Liver (tissue), 9 donors: ENCODE measurements around the gene TM9SF1. TPM values are rescaled to one million over a fixed set of nuclear protein-coding genes. Genes with fewer than 3 reads are reported as not detected.

ENCODE experiments used
- DNase-seq: peaks from one replicate; pipeline ENCODE4 v3.0.0-alpha.2; 2017; ENCODE audit warnings: low spot score
- H3K27ac ChIP-seq, 2 donors: one replicate each; pipeline ENCODE4 v1.7.0; 2013; ENCODE audit warnings: inconsistent platforms in 2 of 2, low read length in 2 of 2, control low read depth in 1 of 2, low read depth in 1 of 2, mild to moderate bottlenecking in 1 of 2
- H3K27me3 ChIP-seq, 4 donors: one replicate each; pipeline versions ENCODE4 v1.6.1 to v1.7.0; 2013; ENCODE audit warnings: low read length in 3 of 4, inconsistent platforms in 1 of 4, mild to moderate bottlenecking in 1 of 4, moderate library complexity in 1 of 4; ENCODE audit not compliant: control insufficient read depth in 4 of 4, insufficient read depth in 4 of 4
- H3K36me3 ChIP-seq, 4 donors: one replicate each; pipeline versions ENCODE4 v1.6.1 to v1.7.0; 2013; ENCODE audit warnings: low read length in 3 of 4, mild to moderate bottlenecking in 3 of 4, low read depth in 1 of 4, moderate library complexity in 1 of 4; ENCODE audit not compliant: control insufficient read depth in 4 of 4, insufficient read depth in 3 of 4
- H3K4me1 ChIP-seq, 4 donors: one replicate each; pipeline versions ENCODE4 v1.6.1 to v1.7.0; 2013; ENCODE audit warnings: low read length in 3 of 4, mild to moderate bottlenecking in 3 of 4, moderate library complexity in 1 of 4; ENCODE audit not compliant: control insufficient read depth in 4 of 4, insufficient read depth in 4 of 4
- H3K4me3 ChIP-seq, 3 donors: one replicate each; pipeline versions ENCODE4 v1.6.1 to v1.7.0; 2013; ENCODE audit warnings: low read length in 3 of 3, control low read depth in 1 of 3, low read depth in 1 of 3, mild to moderate bottlenecking in 1 of 3
- H3K9ac ChIP-seq, 2 donors: one replicate each; pipeline ENCODE4 v1.7.0; 2013; ENCODE audit warnings: low read length in 2 of 2, mild to moderate bottlenecking in 2 of 2, moderate library complexity in 2 of 2, control low read depth in 1 of 2, low read depth in 1 of 2
- H3K9me3 ChIP-seq, 4 donors: one replicate each; pipeline versions ENCODE4 v1.6.1 to v1.7.0; 2013; ENCODE audit warnings: low read length in 3 of 4; ENCODE audit not compliant: control insufficient read depth in 4 of 4
- FOXA1 ChIP-seq: IDR thresholded peaks from 2 replicates; pipeline ENCODE4 v1.6.1; 2016; ENCODE audit warnings: antibody characterized with exemption
- GABPA ChIP-seq, 2 donors: IDR thresholded peaks in 1 of 2; conservative IDR thresholded peaks in 1 of 2; 2 replicates each; pipeline ENCODE4 v1.6.1; 2016; ENCODE audit warnings: antibody characterized with exemption in 2 of 2, mild to moderate bottlenecking in 1 of 2, moderate library complexity in 1 of 2
- HNF4G ChIP-seq: IDR thresholded peaks from 2 replicates; pipeline ENCODE4 v1.6.1; 2016; ENCODE audit warnings: antibody characterized with exemption
- NR2F2 ChIP-seq: IDR thresholded peaks from 2 replicates; pipeline ENCODE4 v1.6.1; 2016; ENCODE audit warnings: antibody characterized with exemption
- RAD21 ChIP-seq, 2 donors: IDR thresholded peaks; 2 replicates each; pipeline ENCODE4 v1.6.1; 2016; ENCODE audit warnings: antibody characterized with exemption in 2 of 2, mild to moderate bottlenecking in 2 of 2
- REST ChIP-seq: IDR thresholded peaks from 2 replicates; pipeline ENCODE4 v1.6.1; 2016; ENCODE audit warnings: antibody characterized with exemption, mild to moderate bottlenecking
- RXRA ChIP-seq, 2 donors: IDR thresholded peaks; 2 replicates each; pipeline ENCODE4 v1.6.1; 2017 to 2018; ENCODE audit warnings: antibody characterized with exemption in 2 of 2, mild to moderate bottlenecking in 1 of 2
- SP1 ChIP-seq: IDR thresholded peaks from 2 replicates; pipeline ENCODE4 v1.6.1; 2018; ENCODE audit warnings: antibody characterized with exemption, mild to moderate bottlenecking
- TAF1 ChIP-seq: conservative IDR thresholded peaks from 2 replicates; pipeline ENCODE4 v1.6.1; 2016; ENCODE audit warnings: antibody characterized with exemption, mild to moderate bottlenecking
- YY1 ChIP-seq: IDR thresholded peaks from 2 replicates; pipeline ENCODE4 v1.6.1; 2016; ENCODE audit warnings: antibody characterized with exemption, mild to moderate bottlenecking
- ZBTB33 ChIP-seq: IDR thresholded peaks from 2 replicates; pipeline ENCODE4 v1.6.1; 2016; ENCODE audit warnings: antibody characterized with exemption
- WGBS: extraction: QIAGEN DNeasy Blood & Tissue Kit; methylation state at CpG from one replicate; pipeline ENCODE4 v1.1.7; 2013; 5-methylcytosine and 5-hydroxymethylcytosine counted together
- polyA plus RNA-seq, 2 donors: library from polyadenylated mRNA; stranded (reverse) in 1 of 2; unstranded in 1 of 2; fragments of 200-250 nt in 1 of 2; fragments of >200 nt in 1 of 2; fragmentation: Nextera tagmentation in 1 of 2; extraction: Ambion mirVana in 1 of 2; gene quantifications; one replicate each; pipeline versions ENCODE4 v1.2.1 to v1.2.3, GENCODE V29; 2013 to 2015
- total RNA-seq, 2 donors: library from RNA; depleted of rRNA; stranded (reverse); fragments of >200 nt; gene quantifications; one replicate each; pipeline ENCODE4 v1.2.3, GENCODE V29; 2014
- TF ChIP-seq, protein P1 (sequence below): IDR thresholded peaks from 2 replicates; pipeline ENCODE4 v1.6.1; 2016; ENCODE audit warnings: antibody characterized with exemption
- TF ChIP-seq, protein P2 (sequence below): fragments of 150-350 bp; IDR thresholded peaks from 2 replicates; pipeline ENCODE4 v1.5.1; 2017; ENCODE audit warnings: improper control_type of control experiment, low read depth, low read length; ENCODE audit not compliant: missing input control
- donor health status: healthy.
- donor health status: healthy.
- donor health status: healthy.
- donor health status: healthy.
- donor health status: healthy.

TM9SF1 gene
- total and polyA plus RNA-seq, 4 donors, result 27.5 to 76.2 (median 38.5) TPM

- peak; percentile 95 to 97 for TF ChIP-seq RXRA (IDR thresholded peaks at IDR 0.05)
- TF ChIP-seq FOXA1, result peak; percentile 71
- peak; percentile 83 for TF ChIP-seq NR2F2
- TF ChIP-seq, protein P1, sequence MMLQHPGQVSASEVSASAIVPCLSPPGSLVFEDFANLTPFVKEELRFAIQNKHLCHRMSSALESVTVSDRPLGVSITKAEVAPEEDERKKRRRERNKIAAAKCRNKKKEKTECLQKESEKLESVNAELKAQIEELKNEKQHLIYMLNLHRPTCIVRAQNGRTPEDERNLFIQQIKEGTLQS, result peak; percentile 71
- peak; percentile 87 for TF ChIP-seq YY1
Observed at GRCh38 chr14:24160850-24161804, 34.1 kb downstream of the TM9SF1 start, which contains the start of gene IRF9 (continued).

DNA sequence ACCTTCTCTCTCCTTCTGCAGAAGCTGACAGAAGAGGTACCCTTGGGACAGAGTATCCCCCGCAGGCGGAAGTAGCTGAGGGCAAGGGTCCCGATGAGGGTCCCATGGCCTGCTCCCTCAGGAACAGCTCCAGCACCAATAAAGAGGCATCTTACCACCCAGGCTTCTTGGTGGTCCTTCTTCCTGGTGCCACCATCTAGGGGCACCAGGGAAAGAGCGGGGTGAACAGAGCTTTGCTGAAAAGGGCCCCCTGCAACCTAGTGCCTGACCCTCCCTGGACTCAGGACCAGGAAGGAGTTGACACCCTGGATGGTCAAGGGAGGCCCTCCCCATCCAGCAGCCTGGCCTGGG, 34.8 kb downstream of the TM9SF1 start:
- Histone ChIP-seq H3K36me3 (peaks cover 25 to 56% (median 43%) of the 10 kb centered on the region in 4 donors), H3K9ac (no peak overlapping the region), H3K4me3 (no peak overlapping the region), H3K27me3 (no peaks in the 10 kb centered on the region), H3K4me1 (peaks cover 8 to 35% (median 29%) of the 10 kb centered on the region in 4 donors), H3K9me3 (no peaks in the 10 kb centered on the region), H3K27ac (peak overlapping the region; percentile 71 to 91)
- DNase-seq, result no peak
- TF ChIP-seq SP1 (no peak), REST (no peak), GABPA (IDR thresholded peaks at IDR 0.05 in 1 of 2, conservative IDR thresholded peaks at IDR 0.05 in 1 of 2) (no peak), YY1 (no peak), FOXA1 (no peak), HNF4G (no peak), RXRA (IDR thresholded peaks at IDR 0.05) (no peak), RAD21 (IDR thresholded peaks at IDR 0.05) (no peak), NR2F2 (no peak), TAF1 (no peak), ZBTB33 (no peak)
- TF ChIP-seq, protein P2, sequence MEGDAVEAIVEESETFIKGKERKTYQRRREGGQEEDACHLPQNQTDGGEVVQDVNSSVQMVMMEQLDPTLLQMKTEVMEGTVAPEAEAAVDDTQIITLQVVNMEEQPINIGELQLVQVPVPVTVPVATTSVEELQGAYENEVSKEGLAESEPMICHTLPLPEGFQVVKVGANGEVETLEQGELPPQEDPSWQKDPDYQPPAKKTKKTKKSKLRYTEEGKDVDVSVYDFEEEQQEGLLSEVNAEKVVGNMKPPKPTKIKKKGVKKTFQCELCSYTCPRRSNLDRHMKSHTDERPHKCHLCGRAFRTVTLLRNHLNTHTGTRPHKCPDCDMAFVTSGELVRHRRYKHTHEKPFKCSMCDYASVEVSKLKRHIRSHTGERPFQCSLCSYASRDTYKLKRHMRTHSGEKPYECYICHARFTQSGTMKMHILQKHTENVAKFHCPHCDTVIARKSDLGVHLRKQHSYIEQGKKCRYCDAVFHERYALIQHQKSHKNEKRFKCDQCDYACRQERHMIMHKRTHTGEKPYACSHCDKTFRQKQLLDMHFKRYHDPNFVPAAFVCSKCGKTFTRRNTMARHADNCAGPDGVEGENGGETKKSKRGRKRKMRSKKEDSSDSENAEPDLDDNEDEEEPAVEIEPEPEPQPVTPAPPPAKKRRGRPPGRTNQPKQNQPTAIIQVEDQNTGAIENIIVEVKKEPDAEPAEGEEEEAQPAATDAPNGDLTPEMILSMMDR, result no peak
- WGBS, result 94% methylated on average over 4 of the region's 4 CpGs
